Transverse colon (tissue), 4 donors: ENCODE results near the gene TRMT44. TPM values are rescaled to one million over a fixed set of nuclear protein-coding genes. Genes with fewer than 3 reads are reported as not detected.
A peak's percentile ranks its signal among the peaks of the same experiment; 100 is the strongest.

Source experiments
- DNase-seq: peaks from one replicate; pipeline ENCODE4 v3.0.0-alpha.2; 2019
- H3K27ac ChIP-seq, 4 donors: fragments of 200-600 bp; sonication (generic); 2 replicates each; pipeline ENCODE4 v1.5.1; 2016 to 2018; ENCODE audit warnings: inconsistent platforms in 4 of 4
- H3K27me3 ChIP-seq: fragments of 200-600 bp; sonication (generic); 2 replicates; pipeline ENCODE4 v1.5.1; 2017; ENCODE audit warnings: inconsistent platforms
- H3K36me3 ChIP-seq, 4 donors: fragments of 200-600 bp; sonication (generic); 2 replicates each; pipeline ENCODE4 v1.5.1; 2017 to 2019; ENCODE audit warnings: inconsistent platforms in 4 of 4
- H3K4me1 ChIP-seq, 4 donors: fragments of 200-600 bp; sonication (generic); 2 replicates each; pipeline ENCODE4 v1.5.1; 2017 to 2020; ENCODE audit warnings: inconsistent platforms in 4 of 4
- H3K4me3 ChIP-seq, 4 donors: fragments of 200-600 bp; sonication (generic); 1 replicate in 1 of 4; 2 replicates in 3 of 4; pipeline versions ENCODE4 v1.5.1 to v1.6.1; 2017 to 2019; ENCODE audit warnings: inconsistent platforms in 4 of 4
- H3K9me3 ChIP-seq, 2 donors: fragments of 200-600 bp; sonication (generic); 2 replicates each; pipeline ENCODE4 v1.5.1; 2017 to 2019; ENCODE audit warnings: inconsistent platforms in 2 of 2
- EP300 ChIP-seq: sonication (generic); formaldehyde crosslinking; IDR thresholded peaks from one replicate; pipeline ENCODE4 v1.6.1; 2017; ENCODE audit warnings: antibody characterized with exemption, low read depth
- POLR2A ChIP-seq: fragments of 450-650 bp; IDR thresholded peaks from one replicate; pipeline ENCODE4 v1.6.1; 2016; ENCODE audit warnings: antibody characterized with exemption, mild to moderate bottlenecking, moderate library complexity
- POLR2AphosphoS5 ChIP-seq, 3 donors: sonication (generic); formaldehyde crosslinking; IDR thresholded peaks; one replicate each; pipeline ENCODE4 v1.6.1; 2016; ENCODE audit warnings: antibody characterized with exemption in 3 of 3
- WGBS, 2 donors: methylation state at CpG; one replicate each; pipeline ENCODE4 v1.1.5; 2018; ENCODE audit warnings: low coverage in 1 of 2; 5-methylcytosine and 5-hydroxymethylcytosine counted together
- in situ Hi-C, 4 donors: fragments of 200-750 bp; cut with MboI; loops; one replicate each; pipeline versions ENCODE4 v1.15.0 to v1.15.1; 2017; ENCODE audit warnings: low sequenced_read_pairs in 3 of 4, low pct_ligation_motif_present in 1 of 4, low pct_unique_long_range_greater_than_20kb in 1 of 4
- intact Hi-C: fragments of 100-400 bp; cut with DNase I; formaldehyde crosslinking; loops from one replicate; pipeline ENCODE4 v1.15.1; 2023; ENCODE audit warnings: low total_unique reads
- total RNA-seq, 4 donors: library from RNA; depleted of rRNA; stranded (reverse); fragments of >200 nt; gene quantifications; one replicate each; pipeline ENCODE4 v1.1.0, GENCODE V29; 2016
- TF ChIP-seq, protein P1 (sequence below), 5 experiments: fragments of 200-600 bp in 3 of 5; fragments of 450-650 bp in 2 of 5; sonication (generic) in 3 of 5; IDR thresholded peaks; 1 replicate in 2 of 5; 2 replicates in 3 of 5; pipeline ENCODE4 v1.5.1; 2016 to 2017; ENCODE audit warnings: antibody characterized with exemption in 5 of 5, inconsistent platforms in 3 of 5, mild to moderate bottlenecking in 2 of 5, moderate library complexity in 1 of 5

TRMT44 gene
- total RNA-seq, 4 donors from 2014 or later, result 19.1 to 190 (median 29.7) TPM

DNA sequence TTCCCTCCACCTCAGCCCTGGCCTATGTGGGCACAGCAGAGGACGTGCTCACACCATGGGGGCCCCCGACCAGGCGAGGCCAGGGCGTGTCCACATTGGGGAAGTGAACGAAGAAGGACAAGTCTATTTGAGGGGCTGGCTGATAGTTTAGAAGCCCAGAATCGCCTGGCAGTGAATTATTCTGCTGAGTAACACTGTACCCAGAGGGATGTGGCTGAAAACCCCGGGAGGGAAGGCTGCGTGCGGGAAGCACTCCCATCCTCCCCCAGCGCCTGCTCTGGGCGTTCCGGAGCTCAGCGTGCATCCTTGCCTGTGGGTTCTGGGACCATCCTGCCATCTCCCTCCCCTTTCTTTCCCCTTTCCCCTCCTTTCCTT lies 66.6 kb downstream of the TRMT44 start:
- Histone ChIP-seq H3K9me3 (no peaks in the 10 kb centered on the region), H3K36me3 (no peaks in the 10 kb centered on the region), H3K4me3 (no peak overlapping the region), H3K27me3 (no peaks in the 10 kb centered on the region), H3K27ac (peak overlapping the region; percentile 44 to 73 (median 66)), H3K4me1 (peaks cover 4 to 22% (median 17%) of the 10 kb centered on the region in 4 donors)
- in situ Hi-C loops (no loop called here), intact Hi-C loops (no loop called here)
- DNase-seq, result no peak
- no peak for TF ChIP-seq EP300
- no peak for TF ChIP-seq POLR2AphosphoS5 (IDR thresholded peaks at IDR 0.05)
- no peak for TF ChIP-seq POLR2A
- TF ChIP-seq, protein P1, sequence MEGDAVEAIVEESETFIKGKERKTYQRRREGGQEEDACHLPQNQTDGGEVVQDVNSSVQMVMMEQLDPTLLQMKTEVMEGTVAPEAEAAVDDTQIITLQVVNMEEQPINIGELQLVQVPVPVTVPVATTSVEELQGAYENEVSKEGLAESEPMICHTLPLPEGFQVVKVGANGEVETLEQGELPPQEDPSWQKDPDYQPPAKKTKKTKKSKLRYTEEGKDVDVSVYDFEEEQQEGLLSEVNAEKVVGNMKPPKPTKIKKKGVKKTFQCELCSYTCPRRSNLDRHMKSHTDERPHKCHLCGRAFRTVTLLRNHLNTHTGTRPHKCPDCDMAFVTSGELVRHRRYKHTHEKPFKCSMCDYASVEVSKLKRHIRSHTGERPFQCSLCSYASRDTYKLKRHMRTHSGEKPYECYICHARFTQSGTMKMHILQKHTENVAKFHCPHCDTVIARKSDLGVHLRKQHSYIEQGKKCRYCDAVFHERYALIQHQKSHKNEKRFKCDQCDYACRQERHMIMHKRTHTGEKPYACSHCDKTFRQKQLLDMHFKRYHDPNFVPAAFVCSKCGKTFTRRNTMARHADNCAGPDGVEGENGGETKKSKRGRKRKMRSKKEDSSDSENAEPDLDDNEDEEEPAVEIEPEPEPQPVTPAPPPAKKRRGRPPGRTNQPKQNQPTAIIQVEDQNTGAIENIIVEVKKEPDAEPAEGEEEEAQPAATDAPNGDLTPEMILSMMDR (IDR thresholded peaks at IDR 0.05), result no peak
- 66% methylated on average over 13 of the region's 13 CpGs; no CpG with 5 or more reads in 1 of the 2 donors for WGBS, 2 donors

DNA sequence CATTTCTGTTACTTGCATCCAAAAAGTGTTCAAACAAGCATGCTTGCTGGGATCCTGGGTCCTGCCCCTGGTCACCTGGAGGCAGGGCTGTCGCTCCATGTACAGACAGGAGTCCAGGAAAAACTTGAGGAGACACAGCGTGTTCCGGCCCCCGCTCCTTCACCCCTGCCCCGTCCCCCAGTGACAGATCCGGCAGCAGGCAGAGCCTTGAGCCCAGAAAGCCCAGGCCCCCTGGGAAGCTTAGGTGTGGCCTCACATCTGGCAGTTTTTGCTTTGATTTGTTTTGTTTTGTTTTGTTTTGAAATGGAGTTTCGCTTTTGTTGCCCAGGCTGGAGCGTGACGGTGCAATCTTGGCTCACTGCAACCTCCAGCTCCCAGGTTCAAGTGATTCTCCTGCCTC lies 67.0 kb downstream of the TRMT44 start:
- 93% methylated on average over 9 of the region's 9 CpGs; no CpG with 5 or more reads in 1 of the 2 donors for WGBS, 2 donors
- in situ Hi-C loops, result no loop called here
- TF ChIP-seq POLR2AphosphoS5 (IDR thresholded peaks at IDR 0.05), result no peak
- TF ChIP-seq EP300, result no peak
- TF ChIP-seq, protein P1 (IDR thresholded peaks at IDR 0.05), result no peak
- no peak for TF ChIP-seq POLR2A
- no peaks in the 10 kb centered on the region for H3K27me3 ChIP-seq
- H3K27ac ChIP-seq, result peak overlapping the region in 2 of 4 donors; percentile 73
- peaks cover 4 to 22% (median 17%) of the 10 kb centered on the region in 4 donors for H3K4me1 ChIP-seq
- no peaks in the 10 kb centered on the region for H3K36me3 ChIP-seq
- H3K4me3 ChIP-seq, result no peak overlapping the region
- no peaks in the 10 kb centered on the region for H3K9me3 ChIP-seq
- intact Hi-C loops, result no loop called here
- DNase-seq, result no peak

DNA sequence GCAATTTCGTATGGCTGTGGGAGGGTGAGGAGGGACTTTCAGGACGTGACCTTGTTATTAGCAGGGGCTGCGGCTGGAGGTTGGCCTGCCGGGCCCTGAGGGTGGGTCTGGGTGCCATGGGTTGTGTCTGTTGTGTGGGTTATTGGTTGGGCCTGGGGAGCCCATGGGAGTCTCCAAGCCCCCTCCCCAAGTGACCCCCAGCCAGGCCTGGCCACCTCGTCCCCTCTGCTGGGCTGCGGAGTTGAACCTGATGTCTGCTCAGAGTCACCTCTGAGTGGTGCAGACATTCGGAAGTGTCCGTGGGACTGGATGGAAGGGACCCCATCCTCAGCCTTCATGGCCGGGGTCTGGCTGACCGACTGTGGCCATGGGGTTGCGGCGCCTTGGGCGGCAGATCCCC lies 67.7 kb downstream of the TRMT44 start:
- in situ Hi-C loops (no loop called here), intact Hi-C loops (no loop called here)
- Histone ChIP-seq H3K36me3 (no peaks in the 10 kb centered on the region), H3K4me3 (no peak overlapping the region), H3K27me3 (no peaks in the 10 kb centered on the region), H3K4me1 (peaks cover 4 to 22% (median 17%) of the 10 kb centered on the region in 4 donors), H3K9me3 (no peaks in the 10 kb centered on the region), H3K27ac (no peak overlapping the region)
- 93% methylated on average over 9 of the region's 13 CpGs; no CpG with 5 or more reads in 1 of the 2 donors for WGBS, 2 donors
- no peak for DNase-seq
- no peak for TF ChIP-seq EP300
- TF ChIP-seq, protein P1 (IDR thresholded peaks at IDR 0.05), result no peak
- TF ChIP-seq POLR2A, result no peak
- no peak for TF ChIP-seq POLR2AphosphoS5 (IDR thresholded peaks at IDR 0.05)

DNA sequence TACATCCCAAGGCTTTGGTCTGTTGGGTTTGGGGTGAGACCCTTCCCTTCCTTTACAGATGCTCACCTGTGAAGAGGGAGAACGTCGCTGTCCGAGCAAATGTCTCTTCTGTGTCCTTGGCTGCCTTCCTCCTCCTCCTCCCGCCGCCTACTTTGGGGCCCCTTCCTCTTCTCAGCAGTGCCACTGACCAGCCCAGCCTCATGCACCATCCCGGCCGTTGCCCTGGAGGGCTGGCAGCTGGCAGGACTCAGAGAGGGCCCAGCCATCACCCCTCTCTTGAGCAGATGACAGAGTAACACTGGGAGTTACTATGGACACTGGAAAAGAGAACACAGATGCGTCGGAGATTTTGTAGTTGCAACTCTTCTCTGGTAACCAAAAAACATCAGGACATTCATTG lies 68.2 kb downstream of the TRMT44 start:
- H3K4me1 ChIP-seq, result peaks cover 4 to 21% (median 17%) of the 10 kb centered on the region in 4 donors
- H3K4me3 ChIP-seq, result no peak overlapping the region
- DNase-seq, result no peak
- no peaks in the 10 kb centered on the region for H3K27me3 ChIP-seq
- no peaks in the 10 kb centered on the region for H3K36me3 ChIP-seq
- in situ Hi-C loops, result no loop called here
- no peaks in the 10 kb centered on the region for H3K9me3 ChIP-seq
- no peak overlapping the region for H3K27ac ChIP-seq
- intact Hi-C loops, result no loop called here
- 87 to 100% methylated on average over 3 to 9 of the region's 9 CpGs for WGBS, 2 donors
- TF ChIP-seq, protein P1 (IDR thresholded peaks at IDR 0.05), result no peak
- TF ChIP-seq EP300 (no peak), POLR2A (no peak), POLR2AphosphoS5 (IDR thresholded peaks at IDR 0.05) (no peak)
